HG02938 (cell line): Measurements from ENCODE around the gene CHAC1.

Experiments used
- ATAC-seq: cut with Tn5 transposase; IDR thresholded peaks from one replicate; pipeline ENCODE4 v1.9.1; 2021; ENCODE audit warnings: mild to moderate bottlenecking, moderate library complexity; ENCODE audit not compliant: unreplicated experiment

CHAC1 gene

GRCh38 chr15:40982855-40983254 is 29.6 kb downstream of the CHAC1 start:
- ATAC-seq, result no peak

GRCh38 chr15:40984406-40984805 is 31.1 kb downstream of the CHAC1 start:
- no peak for ATAC-seq

- ATAC-seq, result no peak
Observed at GRCh38 chr15:40984964-40985363, 31.7 kb downstream of the CHAC1 start.

GRCh38 chr15:40985541-40986330 is 32.5 kb downstream of the CHAC1 start:
- no peak for ATAC-seq

GRCh38 chr15:40986820-40987219 is 33.5 kb downstream of the CHAC1 start:
- no peak for ATAC-seq

- no peak for ATAC-seq
Observed at GRCh38 chr15:40988156-40988555, 34.9 kb downstream of the CHAC1 start.

- ATAC-seq, result no peak
Observed at GRCh38 chr15:40990080-40990479, 36.8 kb downstream of the CHAC1 start.

GRCh38 chr15:40990789-40991188 is 37.5 kb downstream of the CHAC1 start:
- ATAC-seq, result no peak

DNA sequence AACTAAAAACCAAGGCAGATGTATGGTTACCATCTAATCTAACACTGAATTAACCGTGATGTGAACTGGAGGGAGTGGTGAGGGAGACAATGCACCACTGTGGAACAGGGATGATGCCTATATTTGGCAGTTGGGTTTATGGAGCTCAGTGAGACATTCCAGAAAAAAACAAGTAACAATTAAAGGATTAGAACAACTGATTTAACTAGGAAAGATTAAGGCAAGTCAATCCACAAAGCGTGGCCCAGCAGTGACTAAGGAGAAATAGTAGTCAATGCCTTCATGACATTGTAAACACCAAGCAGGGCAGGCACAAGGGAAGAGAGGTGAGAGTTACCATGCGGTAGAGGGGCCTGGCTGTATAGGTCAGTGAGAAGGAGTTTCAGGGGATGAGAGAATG is 38.1 kb downstream of the CHAC1 start:
- ATAC-seq, result no peak

GRCh38 chr15:40992241-40992741 is 39.0 kb downstream of the CHAC1 start:
- ATAC-seq, result no peak

DNA sequence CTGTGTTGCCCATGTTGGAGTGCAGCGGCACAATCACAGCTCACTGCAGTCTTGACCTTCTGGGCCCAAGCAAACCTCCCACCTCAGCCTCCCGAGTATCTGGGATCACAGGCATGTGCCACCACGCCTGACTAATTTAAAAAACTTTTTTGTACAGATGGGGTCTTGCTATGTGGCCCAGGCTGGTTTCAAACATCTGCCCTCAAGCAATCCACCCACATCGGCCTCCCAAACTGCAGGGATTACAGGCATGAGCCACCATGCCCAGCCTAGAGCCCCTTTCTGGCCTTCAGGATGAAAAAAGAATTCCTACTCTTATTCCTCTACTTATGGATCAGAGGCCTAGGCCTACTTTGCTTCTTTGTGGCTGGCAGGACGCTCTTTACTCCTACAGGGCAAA is 39.6 kb downstream of the CHAC1 start:
- no peak for ATAC-seq

DNA sequence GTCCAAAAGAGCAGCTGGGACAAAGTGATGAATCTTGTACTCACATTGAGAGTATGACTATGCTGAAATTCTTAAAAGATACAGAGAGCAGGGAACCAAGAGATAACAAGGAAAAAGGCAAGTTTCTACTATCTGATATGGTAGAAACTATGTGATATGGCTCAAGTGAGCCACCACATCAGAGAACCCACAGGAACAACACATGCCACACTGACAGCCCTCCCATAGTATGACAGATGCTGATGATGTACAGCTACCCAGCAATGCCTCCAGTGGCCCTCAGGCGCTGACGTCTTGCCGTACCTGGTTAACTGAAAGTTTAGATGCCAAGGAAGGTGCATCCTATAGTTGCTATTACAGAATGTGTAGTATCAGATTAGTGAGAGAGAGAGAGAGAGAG is 42.4 kb downstream of the CHAC1 start:
- no peak for ATAC-seq

DNA sequence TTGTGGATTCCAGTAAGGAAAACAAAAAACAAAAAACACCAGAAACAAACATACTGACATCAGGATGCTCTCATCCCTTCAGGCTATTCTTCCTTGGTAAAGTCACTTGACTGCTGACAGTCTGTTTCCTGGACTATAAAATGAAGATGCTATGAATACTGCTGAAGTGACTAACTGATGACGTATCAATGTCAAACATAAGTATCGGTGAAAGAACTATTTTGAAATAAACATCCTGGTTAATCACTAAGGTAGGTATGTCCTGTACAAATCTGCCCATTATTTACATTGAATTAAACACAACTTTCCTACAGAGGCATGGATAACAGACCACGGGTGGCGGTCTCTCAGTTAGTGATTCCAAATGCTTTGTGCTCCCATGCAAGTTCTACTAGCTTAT is 45.9 kb downstream of the CHAC1 start:
- ATAC-seq, result no peak

GRCh38 chr15:41001524-41002214 is 48.4 kb downstream of the CHAC1 start:
- ATAC-seq, result no peak

GRCh38 chr15:41004490-41004889 is 51.2 kb downstream of the CHAC1 start:
- no peak for ATAC-seq
